ENCODE measurements around the gene MEF2C.

The MEF2C gene

DNA sequence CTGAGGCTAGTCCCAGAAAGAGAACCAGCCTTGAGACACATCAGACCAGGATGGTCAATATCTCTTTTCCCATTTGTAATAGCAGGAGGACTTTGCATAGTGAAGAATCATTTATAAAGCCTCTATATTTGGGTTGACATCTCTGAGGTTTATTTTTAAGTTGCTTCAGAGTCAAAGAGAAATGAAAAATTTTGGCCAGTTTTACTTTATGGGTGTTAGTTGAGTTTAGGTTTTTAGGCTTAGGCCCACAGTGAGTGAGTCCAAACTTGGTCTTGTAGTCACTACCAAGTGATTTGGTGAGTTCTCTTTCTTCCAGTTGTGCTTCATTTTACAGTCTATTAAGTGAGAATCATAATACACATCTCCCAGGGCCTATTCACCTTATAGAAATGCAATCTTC, 5.3 kb upstream of the MEF2C start:
- no peak for DNase-seq

DNA sequence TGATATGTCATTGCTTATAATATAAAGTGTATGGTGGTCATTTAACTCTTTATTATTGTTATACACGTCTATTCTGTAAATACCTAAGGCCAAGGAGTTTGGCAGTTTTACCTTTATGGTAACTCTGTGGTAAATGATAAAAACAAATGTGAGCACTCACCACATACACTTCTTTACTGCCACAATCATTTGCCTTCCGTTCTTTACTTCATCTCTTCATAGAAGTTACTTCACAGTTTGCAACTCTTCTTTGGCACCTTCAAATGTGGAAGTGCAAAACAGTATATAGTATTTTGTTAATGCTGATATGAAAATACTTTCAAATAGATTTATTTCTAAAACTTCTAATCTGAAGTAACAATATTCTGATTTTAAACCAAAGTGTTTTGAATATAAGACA, 4.4 kb upstream of the MEF2C start:
- DNase-seq = no peak

DNA sequence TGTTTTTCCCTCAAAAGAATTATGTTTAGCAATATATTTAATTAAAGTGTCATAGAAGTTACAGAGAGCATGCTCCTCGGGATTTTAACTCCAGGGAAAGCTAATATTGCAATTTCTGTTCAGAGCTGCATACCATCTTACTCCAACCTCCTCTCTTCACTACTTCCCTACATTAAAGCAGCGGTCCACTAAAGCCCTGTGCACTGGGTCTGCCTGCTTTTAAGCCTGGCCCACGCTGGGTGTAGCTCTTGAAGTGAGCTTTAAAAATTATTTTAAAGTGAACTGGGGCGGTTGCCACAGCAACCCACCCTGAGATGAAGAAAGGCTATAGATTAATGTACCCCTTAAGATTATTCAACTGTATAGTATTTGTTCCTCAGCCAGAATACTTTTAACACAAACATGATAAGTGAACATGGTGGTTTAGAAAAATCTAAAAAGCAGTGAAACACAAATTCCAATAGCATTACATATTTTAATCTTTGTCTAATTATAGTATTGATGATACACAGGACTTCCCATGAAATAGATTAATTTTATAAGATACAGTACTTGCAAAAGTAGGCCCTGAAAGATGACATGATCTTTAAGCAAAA, 3.9 kb upstream of the MEF2C start:
- DNase-seq = no peak

DNA sequence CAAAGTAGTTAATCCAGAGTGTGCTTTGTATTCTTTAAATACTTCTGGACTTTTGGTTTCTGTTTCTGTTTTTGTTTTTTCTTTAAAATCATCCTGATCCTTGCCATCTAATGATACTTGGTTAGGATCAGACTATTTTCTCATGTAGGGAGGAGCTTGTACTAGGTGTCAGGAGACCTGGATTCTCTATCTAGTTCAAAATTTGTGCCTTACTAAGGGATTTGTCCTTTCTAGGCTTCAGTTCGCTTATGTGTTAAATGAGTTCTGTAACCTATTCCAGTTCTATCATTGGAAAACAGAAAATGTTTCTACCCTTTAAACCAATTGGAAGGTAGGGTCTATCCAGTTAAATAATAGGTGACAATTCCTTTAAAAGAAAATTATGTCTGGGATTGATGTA, 3.3 kb upstream of the MEF2C start:
- no peak for DNase-seq

DNA sequence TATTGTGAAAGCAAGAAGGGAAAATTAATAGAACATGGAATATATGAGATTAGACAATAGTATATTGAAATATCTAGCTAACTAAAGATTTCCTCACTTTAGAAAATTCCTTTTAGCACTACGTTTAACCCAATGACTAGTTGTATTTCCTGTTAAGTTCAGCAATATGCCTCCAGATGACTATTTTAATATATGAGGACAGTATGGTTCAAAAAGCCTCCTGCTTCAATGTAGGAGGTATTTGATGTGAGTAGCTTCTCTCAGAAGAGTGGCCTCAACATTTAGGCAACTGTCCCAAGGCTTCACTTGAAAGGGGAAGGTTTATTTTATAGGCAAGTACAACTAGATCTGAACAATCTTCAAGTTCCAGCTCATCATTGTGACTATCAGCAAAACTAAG, 2.0 kb upstream of the MEF2C start:
- DNase-seq = no peak

DNA sequence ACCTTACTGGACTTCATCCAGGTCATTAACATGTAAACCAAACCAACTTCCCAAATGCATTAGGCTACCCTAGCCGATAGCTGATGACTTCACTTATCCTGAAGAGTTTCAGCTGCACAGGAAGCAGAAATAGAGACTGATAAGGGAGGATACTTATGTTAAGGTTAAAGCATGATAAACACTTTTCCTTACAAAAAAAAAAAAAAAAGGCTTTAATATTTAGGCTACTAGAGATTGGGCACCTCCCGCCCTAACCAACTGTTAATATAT, 1.6 kb upstream of the MEF2C start:
- no peak for DNase-seq

DNA sequence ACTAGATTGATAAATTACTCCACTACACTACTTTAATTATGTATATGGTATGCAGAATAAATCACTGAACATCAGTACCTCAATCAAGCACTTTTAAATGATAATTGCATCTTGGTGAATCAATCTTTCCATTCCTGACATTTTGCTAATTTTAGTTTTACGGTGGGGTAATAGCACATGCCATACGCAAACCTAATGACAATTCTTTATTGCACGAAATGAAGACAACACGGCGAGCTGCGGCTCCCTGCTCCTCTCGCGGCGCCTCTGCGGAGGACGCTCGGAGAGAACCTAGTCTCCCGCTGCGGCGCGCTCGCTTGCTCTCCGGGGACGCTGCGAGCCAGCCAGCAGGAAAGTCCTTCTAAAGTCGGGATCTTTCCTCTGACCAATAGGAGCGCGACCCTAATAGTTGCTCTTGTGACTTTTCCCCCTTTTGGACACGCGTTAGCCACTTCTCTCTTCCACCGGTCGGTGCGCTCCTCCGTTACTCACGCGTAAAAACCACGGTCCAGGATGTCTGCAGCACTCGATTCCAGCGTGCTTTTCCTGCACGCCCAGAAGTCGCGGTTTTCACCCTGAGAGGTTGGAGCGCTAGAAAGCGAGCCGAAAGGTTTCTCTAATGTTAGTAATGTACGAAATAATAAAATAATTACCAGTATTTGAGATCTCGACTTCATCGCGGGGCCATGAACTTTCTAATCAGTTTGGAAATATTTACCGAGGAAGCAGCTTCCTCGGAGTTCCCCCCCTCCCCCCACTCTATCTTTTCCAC, 1.0 kb upstream of the MEF2C start:
- peak; percentile 72 for DNase-seq

DNA sequence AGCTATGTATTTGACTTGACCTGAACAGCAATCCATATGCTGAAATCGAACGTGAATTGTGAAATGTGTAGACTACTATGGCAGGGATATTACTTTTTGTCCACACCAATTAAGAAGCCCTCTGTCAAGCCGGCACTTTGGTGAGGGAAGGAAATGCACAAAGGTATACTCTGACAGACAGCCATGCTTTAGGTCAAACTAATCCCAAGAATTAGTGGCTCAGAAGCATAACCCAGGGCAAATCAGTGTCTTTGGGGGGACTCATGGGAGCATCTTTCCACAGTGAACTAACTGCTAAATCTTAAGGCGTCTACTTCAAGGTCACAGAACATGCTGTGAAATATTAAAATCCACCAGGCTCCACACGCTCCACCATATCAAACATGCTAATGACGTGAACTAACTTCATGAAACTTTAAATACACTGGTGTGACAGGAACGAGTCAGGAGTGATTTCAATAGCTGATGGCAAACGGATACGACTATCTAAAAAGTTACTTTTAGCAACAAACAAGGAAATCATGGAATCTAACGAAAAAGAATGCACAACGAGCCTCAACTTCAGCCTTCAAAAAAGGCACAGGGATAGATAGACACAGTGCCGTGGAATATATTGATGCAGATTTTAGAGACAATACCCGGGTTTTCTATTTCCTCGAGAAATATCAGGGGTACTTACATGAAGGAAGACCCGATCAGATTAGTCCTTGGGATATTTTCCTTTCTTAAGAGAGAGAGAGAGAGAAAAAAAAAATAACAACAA, 527 bp downstream of the MEF2C start:
- no peak for DNase-seq

DNA sequence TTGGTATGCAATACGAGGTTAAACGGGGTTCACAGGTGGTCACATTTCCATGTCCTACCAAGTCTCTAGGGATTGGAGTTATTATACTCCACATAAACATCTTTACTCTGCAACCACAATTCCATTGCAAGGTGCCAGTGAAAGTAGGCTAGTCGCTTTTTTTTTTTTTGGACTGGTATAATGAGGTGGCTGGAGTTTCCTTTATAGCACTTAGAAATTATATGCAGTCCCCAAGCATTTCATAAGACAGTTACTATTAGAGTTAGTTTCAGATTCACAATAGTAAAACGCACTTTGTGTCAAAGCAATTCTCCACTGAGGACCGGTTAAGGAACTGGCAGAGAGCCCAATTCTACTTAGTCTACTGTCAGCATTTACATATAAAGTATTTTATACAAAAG, 1.4 kb downstream of the MEF2C start:
- no peak for DNase-seq

DNA sequence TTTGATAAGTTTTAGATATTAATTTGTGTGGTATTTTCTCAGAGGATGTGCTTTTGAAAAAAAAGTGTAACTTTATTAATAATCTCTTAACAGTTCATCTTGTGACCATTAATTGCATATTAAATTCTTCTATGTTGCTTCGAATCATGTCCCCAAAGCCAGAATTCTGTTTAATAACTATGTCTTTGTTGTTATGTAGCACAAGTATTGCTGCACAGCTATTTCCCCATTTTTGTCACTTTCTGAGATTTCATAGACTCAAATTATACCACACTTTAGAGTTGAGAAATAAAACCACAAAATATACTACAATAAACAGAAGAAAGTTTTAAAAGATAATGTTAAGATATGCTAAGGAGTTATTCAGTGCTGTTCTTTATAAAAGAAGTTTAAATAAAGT, 2.8 kb downstream of the MEF2C start:
- DNase-seq = no peak

DNA sequence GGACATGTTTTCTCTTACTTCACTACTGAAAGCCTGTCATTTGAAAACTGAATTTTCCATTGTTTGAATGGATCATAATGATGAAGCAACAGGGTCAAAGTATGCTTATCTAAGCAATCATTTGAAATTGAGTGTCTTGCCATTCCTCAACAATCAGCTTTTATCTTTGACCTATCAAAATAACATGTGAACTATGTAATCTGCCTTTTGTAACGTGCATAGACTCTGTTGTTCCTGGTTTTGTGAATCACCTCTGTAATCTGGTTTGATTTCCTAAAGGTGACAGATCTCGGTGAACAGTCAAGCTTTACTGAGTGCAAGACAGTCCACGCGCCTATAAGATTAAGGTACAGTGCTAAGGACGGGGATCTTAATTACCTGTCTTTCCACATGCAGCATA, 3.3 kb downstream of the MEF2C start:
- DNase-seq = no peak

DNA sequence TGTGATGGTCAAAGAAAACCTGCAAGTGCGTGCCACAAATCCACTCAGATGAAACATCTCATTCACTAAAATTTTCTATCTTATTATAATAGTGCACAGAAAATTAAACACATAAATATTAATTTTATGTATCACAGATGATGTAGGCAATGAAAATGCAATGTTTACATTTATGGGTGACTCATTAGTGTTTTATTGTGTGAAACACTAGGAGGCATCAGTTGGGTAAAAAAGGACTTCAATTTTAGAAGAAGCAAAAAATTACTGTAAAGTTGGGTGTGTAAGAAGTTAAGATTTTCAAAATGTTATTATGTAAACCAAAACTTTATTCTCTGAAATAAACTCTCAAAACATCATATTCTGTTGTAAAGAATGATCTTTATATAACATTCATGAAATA, 4.0 kb downstream of the MEF2C start:
- no peak for DNase-seq

DNA sequence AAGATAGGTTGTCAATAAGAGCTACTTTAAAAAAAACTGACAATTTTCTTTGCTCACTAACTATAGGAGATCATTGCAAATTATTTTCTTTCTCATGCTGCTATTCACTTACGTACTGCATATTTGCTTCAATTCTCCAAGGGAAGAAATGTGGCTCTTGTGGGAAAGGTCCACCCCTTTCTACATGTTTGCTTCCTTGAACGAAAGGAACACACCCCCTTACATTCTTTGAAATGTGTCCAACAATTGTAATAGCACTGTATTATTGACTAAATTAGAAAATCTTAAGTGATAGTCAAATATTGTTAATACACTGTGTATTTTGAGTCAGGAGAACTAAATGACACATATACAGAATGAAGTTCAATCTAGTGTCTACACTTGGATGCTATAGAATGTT, 5.2 kb downstream of the MEF2C start:
- DNase-seq = no peak

DNA sequence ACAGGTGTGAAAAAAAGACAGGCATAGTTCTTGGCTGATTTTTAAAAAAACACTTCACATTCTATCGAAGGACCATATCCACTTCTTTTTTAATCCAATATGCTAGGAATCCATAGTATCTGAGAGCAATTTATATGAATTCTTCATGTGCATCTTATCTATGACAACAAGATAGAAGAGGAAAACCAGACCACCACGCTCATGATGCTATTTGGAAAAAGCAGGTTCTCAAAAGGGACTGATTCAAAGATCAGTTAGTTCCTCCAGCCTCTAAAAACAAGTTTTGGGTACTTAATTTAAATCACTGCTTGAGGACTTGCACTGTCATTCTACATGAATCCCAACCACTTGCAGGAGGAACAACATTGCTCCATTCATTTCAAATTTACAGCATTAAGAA, 6.3 kb downstream of the MEF2C start:
- DNase-seq = no peak

DNA sequence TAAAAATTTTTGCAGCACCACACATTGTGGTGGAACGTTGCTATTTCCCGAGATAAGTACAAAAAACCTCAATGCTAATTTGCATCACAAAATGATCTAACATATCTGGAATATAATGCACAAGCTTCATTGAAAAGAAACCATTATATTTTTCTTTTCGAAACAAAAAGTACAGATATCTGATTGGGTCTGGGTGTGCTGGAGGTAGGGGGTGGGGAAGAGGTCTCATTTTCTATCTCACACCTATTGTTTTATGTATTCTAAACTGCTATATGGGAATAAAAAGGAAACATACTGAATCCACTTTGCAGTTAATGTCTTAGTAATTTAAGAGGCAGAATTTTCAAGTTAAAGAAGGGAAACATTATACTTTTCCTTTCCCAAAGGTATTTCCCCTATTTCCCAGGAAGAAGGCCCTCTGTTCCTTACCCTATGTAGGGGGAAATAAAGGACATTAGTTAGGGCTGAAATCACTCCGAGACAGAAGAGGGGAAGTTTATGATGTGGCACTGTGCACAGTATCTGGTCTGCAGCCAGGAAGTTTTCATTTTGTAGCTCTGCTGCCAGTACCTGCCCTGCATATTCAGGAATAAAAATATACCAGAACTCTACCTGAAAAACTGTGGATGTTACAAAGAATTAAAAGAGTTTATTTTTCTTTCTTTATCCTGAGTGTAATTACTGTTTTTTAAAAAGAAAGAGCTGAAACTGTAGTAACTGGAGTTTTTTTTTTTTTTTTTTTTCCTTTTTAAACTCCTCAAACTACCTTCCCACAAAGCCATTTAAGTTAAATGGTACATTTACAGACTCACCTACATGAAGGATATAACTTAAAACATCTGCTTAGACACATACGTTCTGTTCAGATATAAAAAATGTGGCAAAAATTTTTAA, 7.4 kb downstream of the MEF2C start:
- no peak for DNase-seq

DNA sequence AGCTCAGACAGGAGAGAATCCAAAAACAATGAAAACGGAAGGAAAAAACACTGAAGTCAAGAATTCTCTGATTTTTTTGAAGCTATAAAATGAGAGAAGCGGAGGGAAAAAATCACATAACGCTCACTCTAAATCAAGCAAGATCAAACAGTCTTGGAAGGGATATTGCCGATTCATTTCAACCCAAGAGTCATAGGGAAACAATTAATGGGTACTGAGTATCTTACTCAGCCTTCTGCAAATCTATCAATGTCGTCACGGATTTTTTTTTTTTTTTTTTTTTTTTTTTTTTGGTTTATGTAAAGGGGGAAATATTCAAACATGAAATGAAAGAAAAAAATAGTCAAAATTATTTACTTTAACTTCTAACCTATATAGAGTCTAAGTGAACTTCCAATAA, 9.5 kb downstream of the MEF2C start:
- DNase-seq = no peak

DNA sequence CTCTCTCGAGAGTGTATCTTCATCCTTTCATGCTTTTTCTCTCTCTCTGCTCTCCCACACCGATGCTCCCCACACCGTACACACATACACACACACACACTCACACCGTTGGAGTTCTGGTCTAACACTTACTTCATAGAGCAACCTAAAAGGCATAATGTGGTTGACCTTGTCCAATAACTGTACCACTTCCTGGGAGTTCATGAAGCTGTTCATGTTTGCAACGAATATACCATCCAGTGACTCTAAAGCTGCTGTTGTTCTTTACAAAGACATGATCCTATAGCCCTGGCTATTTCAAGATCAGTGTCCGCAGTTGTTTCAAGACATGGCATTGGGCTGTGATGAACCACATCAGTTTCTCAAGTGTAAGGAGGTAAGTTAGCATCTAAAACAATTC, 10.0 kb downstream of the MEF2C start:
- no peak for DNase-seq

DNA sequence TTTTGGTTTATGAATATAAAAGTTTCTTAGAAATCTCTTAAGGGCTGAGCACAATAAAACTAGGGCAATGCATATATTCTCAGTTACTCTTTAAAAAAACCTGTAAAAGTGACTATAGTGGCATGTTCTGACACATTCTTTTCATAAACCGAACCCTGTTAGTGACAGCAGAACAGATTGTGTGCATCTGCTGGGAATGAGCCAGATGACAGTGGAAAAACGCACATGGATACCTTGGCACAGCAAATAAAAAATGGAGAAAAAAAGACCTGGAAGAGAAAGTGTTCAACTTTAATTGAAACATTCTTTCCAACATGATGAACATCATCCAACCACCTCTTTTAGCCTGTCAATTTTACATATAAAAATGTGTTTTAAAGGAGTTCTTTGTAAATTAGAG, 12.7 kb downstream of the MEF2C start:
- DNase-seq = no peak

DNA sequence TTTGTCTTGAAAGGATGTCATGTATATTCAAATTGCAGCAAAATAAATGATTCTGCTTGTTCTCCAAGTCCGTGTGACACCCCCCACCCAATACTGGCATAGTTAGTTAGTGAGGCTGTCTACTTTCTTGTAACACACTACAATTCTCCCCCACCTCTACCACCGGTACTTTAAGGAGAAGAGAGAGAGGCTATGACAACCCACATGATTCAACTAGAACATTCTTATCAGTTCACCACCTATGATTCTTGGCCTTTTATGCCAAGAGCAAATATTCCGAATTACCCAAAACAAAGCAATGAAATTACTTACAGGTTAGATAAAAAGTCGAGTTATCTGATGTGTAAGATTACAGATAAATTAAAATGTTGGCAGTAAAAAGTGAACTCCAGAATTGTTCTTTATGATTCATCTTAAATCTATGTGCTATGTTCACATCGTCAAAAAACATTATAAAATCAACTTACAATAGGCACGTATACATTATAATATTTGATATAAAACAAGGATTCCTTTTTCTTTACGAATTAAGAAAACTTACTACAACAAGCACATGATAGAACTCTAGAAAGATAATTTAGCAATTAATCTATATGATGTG, 14.4 kb downstream of the MEF2C start:
- DNase-seq = no peak

DNA sequence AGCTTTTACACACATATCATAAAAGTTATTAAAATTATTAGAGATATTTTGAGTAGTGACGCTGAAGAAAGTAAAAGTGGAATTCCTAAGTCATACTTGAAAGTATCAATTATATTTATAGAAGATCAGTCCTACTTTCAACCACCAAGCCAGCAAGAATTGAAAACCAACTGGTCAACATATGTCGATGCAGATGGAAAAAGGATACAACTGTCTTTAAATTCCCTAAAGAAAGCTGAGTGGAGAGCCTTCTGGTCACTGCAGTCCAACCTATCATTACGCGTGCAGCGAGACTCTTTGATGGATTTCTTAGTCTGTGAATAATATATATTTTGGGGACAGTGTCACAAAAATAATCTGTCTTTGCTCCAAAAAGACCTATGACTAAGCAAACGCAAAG, 15.3 kb downstream of the MEF2C start:
- DNase-seq = no peak

DNA sequence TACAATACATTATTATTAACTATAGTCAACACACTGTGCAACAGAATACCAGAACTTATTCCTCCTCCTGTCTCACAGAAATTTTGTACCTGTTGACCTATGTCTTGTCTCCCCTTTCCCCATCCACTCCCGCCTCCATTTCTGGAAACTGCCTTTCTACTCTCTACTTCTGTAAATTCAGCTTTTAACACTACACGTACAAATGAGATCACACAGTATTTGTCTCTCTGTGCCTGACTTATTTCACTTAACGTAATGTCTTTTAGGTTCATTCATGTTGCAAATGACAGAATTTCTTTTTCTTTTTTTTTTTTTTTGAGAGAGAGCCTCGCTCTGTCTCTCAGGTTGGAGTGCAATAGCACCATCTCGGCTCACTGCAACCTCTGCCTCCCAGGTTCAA, 19.5 kb downstream of the MEF2C start:
- no peak for DNase-seq

DNA sequence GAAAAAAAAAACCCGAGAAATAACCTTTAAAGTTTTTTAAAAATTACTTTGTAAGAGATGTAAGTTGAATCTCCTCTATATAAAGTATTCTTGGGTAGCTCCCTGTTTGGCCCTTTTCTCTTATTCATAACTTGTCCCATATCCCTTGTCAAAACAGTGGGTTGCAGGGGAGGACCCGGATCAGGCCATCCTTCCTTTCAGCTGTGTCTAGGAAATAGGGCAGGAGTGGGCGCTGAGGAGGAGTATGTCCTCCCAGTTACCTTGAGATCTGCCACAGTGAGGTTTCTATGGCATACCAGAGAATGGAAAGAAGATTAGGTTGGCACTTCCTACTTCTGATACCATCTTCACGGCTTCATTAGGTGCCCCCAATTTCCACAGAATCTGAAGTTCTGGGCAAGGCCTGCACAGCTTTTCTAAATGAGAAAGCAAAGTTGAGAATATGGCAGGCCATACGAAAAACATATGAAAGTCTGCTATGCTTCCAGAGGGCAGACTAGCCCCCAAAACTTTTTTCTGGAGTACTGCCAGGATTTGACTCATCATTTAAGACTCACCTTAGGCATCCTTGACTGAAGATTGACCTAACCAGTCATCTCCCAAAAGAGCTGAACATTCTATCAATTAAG, 20.3 kb downstream of the MEF2C start:
- DNase-seq = no peak

DNA sequence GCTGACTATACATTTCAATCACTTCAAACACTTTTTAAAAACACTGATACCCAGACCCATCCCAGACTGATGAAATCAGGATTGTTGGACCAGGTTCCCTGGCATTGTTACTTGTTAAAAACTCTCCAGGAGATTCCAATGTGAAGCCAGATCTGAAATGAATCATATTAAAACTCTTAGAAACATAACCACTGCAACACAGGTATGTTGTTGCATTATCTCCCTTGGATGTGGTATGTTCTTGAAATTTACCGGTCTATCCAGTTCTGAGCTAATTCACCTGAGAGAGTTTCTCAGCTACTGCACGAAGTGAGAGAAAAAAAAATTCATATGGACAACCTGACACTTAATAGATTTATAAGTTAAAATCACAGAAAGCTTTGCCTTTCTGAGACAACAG, 21.8 kb downstream of the MEF2C start:
- no peak for DNase-seq
